Activated T-cell treated with anti-CD3 and anti-CD28 coated beads for 1 hour (primary cell): ENCODE data around the gene MYBBP1A.

Source experiments
- DNase-seq: peaks from one replicate; pipeline ENCODE4 v3.0.0-alpha.2; 2020; ENCODE audit warnings: low read depth

The MYBBP1A gene

DNA sequence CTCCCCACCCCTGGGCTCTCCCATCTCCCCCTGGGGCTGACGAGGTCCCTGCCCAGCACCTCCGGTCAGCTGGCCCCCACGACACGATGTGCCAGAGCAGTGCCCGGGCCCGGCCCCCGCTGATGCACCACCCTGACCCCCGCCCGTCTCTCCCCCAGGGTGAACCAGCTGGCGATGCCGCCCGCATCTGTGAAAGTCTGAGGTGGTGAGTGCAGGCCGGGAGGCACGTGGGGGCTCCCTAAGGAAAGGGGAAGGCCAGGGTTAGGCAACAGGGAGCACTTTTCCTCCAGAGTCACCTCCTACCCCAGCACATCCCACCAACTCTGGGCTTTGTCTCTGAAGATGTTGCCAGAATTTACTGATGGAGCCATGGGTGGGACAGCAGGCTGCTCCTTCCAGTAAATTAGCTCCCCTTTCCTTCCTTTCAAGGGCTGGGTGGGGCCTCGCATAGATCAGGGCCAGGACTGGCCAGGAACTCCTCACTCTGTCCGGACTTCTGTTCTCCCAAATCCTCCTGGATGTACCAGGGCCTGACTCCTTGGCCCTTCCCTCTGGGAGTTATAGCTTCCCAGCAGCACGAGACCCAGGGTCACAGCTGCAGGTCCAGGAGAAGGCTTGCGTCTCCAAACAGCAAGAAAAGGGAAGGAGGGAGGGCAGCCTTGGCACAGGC is 18.3 kb downstream of the MYBBP1A start:
- DNase-seq, result no peak

DNA sequence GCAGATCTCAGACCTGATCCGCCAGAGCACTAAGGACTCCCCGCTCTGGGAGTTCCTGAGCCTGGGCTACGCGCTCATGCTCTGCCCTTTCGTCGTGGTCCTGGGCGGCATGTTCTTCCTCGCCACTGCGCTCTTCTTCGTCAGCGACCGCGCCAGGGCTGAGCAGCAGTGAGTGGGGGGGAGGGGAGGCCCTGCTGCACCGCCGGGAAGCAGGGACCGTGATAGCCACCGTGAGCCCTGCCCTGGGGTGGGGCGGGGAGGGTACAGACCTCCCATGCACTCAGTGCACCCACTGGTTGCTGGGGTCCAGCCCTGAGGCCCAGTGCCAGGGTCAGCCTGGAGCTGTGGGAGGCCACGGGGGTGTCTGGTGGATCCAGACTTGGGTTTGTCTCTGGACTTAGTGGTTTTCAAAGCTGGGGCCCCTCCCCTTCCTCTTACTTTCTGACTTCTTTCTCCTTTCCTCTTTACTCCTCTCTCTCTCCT is 18.9 kb downstream of the MYBBP1A start:
- no peak for DNase-seq

DNA sequence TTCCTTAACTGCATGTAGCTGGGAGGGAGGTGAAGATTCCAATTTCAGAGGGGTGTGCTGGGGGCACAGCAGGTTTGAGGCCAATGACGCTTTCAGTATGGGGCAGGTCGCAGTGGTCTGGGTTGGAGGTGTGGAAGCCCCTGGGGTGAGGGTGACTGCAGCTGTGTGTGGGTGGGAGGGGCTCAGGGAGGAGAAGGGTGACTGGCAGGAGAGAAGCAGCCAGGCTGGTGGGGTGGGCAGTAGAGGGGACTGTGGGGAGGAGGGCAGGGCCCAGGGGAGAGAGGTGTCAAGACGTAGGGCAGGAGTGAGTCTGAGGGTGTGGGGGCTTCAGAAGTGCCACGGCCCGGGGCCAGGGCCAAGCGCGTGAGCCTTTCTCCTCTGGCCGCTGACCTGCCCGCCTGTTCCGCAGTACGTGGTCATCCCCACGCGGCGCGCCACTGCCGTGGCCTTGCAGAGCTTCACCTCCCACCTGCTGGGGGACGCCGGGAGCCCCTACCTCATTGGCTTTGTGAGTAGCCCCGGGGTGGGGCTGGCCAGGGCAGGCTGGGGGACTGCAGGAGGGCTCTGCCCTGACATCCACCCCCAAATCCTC is 19.4 kb downstream of the MYBBP1A start:
- DNase-seq, result no peak

DNA sequence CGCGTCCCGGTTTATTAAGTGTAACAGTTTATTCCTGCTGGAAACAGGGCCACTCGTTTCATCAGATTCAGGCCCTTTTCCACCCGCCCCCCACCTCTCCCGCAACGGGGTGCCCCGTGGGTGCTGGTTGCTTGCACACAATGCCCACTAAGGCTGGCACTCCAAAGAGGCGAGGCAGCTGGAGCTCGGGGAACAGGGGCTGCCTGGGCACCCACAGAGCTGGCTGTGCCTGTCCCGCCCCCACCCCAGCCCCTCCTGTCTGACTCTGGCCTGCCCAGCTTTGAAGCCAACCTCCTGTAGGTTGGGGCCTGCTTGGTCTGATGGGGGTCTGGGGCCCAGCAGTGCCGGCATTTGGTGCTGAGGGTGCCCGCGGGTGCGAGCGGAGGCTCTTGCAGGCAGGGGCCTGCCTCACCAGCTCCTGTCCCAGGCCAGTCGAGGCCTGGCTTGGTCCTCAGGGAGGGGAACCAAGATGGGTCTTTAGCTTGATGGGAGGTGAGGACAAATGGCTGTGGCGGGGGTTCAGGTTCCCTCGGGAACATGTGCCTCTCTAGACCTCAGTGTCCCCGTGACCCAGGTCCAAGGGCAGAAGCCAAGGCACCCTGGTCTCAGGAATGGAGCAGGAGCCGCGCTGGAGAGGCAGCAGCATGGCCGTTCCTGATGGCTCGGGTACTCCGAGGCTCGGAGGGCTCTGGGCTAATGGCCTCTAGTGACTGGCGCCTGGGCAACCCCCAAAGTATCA is 20.1 kb downstream of the MYBBP1A start:
- no peak for DNase-seq

DNA sequence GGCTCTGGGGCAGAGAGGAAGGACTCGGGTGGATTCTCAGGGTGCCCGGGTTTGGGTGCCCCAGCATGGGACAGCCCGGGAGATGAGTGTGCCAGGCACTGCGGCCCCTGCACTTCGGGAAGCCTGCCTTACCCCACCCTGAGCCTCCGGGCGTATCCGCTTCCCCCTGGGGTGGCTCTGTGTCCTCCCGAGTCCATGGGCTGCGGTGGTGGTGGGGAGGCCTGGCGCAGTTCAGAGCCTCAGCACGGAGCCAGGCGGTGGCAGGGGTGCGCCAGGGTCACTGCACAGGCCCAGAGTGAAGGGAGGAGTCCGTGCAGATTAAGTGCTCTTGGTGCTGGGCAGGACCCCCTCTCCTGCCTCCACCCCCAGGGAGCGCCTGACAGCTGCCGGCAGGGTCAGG is 20.7 kb downstream of the MYBBP1A start:
- no peak for DNase-seq

DNA sequence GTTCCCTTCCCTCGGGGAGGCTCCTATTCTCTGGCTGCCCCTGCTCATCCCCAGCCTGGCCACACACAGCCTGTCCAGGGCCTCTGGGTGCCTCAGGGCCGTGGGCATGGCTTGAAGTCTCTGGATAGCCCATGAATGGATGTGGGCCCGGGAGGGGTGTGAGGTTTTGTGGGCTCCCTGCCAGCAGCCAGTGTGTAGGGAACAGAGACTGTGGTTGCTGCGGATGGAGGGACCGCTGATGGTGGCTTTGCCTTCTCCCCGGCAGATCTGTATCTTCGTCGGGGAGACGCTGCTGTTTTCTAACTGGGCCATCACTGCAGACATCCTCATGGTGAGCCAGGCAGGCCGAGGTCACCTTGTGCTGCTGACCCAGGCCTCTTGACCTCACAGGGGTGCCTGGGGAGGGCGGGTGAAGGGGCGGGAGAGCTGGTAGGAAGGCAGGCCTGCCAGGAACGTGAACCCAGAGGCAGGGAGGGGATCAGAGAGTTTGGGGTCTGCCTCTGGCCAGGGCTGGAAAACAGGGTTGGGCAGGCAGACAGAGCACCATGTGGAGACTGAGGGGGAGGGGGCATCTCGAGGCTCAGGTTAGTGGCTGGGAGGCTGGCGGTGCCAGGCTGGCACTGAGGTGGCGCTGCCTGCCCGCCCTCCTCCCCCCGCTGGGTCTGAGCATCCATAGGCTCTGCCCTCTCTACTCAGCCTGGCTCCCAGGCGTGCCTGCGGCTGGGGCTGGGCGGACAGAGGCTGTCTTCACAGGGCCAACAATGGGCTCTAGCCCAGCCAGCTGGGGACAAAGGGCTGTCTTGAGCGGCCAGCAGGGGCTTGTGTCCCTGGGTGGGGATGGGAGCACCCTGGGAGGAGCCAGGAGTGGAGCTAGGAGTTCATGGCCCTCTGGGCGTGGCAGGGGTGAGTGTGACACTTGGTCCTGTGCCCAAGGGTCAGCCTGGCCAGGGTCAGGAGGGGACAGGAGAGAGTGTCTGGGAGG is 21.4 kb downstream of the MYBBP1A start:
- no peak for DNase-seq

DNA sequence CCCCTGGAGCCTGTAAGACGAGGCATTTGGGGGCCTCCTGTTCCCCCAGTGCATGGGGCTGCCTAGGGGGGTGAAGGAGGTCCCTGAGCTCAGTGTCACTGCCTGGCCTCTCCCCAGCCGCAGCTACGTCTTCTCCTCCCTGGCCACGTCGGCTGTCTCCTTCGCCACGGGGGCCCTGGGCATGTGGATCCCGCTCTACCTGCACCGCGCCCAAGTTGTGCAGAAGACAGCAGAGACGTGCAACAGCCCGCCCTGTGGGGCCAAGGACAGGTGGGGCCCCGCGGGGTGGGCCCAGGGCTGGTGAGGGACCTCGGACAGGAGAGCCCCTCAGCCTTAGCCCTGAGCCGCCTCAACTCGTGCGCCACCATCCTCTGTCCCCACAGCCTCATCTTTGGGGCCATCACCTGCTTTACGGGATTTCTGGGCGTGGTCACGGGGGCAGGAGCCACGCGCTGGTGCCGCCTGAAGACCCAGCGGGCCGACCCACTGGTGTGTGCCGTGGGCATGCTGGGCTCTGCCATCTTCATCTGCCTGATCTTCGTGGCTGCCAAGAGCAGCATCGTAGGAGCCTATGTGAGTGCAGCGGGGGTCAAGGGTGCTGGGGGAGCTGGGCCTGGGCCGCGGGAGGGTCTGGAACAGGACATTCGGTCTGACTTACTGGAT is 22.2 kb downstream of the MYBBP1A start:
- DNase-seq, result no peak

DNA sequence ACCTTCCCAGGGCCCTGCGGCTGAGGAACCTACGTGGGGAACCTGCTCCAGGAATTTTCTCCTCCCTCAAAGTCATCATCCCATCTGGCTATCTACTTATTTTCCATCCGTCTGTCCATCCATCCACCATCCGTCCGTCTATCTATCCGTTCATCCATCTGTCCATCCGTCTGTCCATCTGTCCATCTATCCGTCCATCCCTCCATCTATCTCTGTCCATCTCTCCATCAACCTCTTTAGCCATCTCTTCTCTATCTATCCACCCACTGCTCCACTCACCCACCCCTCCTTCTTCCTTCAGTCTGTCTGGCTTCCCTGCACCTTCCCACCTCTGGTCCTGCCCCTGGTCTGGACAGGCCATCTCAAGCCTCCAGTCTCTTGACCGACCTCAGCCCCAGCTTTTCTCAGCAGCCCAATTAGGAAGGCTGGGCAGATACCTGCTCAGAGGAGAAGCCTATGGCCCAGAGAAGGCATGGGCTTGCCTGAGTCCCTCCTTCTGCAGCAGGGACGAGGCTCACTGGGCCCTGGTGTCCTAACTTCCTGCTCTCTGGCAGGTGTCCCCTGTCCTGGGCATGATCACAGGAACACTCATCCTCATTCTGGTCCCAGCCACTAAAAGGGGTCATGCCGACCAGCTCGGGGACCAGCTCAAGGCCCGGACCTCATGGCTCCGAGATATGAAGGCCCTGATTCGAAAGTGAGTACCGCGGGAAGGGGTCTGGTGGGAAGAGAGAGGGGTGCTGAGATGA is 23.0 kb downstream of the MYBBP1A start:
- DNase-seq, result no peak

DNA sequence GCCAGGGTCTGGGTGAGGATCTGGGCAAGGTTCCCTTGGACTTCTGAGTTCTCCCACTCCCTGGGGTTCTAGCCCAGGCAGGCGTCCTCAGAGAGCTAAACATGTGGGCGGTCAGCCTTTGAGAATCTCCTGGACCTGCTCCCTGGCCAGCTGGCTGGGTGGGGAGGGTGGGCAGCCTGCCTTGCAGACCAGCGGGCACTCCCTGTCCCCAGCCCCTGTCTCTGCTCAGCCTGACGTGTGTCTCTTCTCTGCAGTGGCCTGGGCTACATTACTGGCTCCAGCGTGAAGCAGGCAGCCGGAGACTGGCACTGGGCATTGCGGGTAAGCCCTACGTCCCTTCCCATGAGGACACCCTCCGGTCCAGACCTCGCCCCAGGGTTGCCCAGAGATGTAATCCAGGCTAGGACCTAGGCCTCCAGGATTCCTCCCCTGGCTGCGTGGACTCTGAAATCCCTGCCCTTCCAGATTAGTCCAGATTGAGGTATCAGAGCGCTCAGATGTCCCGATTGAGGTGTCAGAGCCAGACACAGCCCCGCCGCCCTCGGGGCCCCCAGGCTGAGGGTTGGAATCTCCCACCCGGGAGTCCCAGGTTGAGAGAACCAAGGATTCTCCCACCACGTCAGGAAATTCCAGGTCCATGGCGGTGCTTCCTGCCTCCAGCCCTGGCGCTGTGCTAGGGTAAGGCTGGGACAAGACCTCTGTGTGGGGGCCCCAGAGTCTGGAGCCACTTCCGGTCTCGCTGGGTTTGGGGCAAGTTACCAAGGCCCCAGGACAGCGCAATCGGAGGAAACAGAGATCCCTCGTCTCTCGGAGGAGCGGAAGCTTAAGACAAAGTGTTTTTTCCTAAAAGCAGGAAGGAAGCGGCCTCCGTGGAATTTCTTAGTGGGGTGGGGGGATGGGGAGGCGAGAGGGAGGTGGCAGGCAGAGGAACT is 24.1 kb downstream of the MYBBP1A start:
- DNase-seq, result no peak

DNA sequence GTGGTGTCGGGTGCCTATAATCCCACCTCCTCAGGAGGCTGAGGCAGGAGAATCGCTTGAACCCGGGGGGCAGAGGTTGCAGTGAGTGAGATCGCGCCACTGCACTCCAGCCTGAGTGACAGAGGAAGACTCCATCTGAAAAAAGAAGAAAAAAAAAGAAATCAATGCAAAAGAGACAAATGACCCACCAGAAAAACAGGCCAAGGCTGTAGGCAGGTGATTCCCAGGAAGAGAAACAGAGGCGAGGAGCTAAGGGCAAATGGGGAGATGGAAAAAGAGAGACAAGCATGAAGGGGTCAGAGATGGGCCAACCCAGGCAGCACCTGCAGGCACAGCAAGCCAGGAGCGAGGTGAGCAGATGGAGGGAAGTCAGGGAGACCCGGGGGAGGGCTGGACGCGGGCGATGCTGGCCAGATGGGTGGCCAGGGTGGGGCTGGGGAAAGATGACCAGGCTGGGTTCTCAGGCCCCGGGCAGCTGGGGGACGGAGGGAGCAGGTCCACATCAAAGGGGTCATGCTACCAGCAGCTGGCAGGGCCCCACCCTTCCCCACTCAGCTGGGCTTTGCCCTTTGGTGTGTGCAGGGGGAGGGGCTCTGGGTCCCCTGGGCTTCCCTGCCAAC is 25.5 kb downstream of the MYBBP1A start:
- no peak for DNase-seq

DNA sequence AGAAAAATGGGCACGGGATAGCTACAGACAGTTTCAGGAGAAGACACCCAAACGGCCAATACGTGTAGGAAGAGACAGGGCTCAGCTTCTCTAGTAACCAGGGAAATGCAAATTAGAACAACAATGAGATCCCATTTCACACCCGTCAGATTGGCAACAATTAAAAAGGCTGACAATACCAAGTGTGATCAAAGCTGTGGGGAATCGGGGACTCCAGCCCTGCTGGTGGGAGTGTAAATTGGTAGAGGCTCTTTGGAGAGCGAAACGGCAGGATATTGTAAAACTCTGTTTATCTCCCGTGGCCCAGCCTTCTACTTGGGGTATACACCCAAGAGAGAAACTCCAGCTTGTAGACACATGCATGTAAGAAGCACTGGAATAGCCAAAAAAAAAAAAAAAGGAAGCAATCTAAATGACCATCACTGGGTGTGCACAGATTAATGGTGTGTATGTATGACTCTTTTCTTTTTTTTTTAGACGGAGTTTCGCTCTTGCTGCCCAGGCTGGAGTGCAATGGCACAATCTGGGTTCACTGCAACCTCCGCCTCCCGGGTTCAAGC is 27.5 kb downstream of the MYBBP1A start:
- no peak for DNase-seq

DNA sequence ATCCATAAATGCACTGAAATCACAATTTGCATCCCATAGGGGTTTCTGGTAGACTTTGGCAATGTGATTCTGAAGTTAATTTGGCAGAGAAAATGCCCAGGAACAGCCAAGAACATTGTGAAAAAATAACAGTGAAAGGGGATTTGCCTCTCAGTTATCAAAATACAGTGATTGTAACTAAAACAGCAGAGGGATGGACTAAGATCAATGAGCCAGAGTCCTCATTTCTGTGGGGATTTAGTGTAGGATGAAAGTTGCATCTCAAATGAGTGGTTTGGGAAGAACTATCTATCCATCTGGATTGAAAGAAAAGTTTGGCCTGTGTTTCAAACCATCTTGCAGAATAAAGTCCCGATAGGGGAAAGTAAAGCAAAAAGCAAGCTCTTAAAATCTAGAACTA is 28.1 kb downstream of the MYBBP1A start:
- DNase-seq, result no peak

DNA sequence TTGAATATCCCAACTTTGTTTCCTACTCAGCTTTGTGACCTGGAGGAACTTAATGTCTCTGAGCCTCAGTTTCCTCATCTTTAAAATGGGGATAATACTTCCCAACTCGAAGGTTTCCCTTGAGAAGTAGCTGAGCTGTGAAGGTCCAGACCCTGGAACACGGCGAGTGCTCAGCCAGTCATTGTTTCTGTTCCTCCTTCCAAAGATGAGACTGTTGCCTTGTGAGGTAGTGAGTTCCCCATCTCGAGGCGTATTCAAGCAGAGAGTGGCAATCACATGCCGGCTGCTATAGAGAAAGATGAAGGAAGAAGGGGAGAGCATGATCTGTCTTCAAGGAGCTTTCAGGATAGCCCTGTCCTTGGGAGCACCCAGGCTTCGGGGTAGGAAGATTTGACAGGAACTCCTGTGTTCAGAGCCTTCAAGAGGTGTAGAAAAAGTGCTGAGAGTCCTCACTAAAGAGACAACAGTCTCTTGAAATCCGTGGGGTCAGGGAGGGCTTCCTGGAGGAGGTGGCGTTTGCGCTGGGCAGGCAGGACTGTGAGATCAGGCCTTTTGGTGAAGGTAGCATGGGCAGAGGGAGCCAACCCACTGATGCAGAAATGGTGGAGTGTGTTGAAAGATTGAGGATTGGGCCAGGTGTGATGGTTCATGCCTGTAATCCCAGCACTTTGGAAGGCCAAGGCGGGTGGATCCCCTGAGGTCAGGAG is 29.3 kb downstream of the MYBBP1A start:
- DNase-seq, result no peak

DNA sequence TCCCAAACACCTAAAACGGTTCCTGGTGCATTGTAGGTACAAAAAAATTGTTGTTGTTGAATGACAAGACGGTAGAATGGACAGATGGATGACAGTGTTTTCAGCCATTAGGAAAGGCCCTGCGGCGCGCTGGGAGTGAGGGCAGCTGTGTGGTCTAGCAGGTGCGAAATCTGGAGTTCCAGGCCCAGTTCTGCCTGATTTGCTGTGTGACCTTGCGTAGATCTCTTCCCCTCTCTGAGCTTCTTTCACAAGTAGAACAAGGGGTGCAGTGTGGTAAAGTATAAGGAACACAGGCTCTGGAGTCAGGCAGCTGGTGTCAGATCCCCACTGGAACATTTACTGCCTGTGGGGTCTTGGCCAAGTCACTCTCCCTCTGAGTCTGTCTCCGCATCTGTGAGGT is 31.2 kb downstream of the MYBBP1A start:
- no peak for DNase-seq

DNA sequence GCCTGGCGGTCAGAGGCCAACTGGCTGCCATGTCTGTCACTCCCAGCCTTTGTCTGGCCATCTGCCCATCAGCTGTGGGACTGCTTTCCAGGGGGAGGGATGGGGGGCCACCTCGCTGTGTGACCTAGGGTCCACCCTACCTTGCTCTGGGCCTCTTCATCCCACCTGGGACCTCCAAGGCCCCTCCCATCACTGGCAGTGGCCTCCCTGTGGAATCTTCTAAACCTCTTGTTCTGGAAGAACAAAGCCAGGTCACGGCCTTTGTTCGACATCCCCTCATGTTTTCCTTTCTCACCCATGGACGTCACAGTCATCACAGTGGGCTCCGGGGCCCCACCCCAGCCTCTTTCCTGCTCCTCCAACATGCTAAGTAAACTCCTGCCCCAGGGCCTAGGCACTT is 32.5 kb downstream of the MYBBP1A start:
- DNase-seq, result no peak

DNA sequence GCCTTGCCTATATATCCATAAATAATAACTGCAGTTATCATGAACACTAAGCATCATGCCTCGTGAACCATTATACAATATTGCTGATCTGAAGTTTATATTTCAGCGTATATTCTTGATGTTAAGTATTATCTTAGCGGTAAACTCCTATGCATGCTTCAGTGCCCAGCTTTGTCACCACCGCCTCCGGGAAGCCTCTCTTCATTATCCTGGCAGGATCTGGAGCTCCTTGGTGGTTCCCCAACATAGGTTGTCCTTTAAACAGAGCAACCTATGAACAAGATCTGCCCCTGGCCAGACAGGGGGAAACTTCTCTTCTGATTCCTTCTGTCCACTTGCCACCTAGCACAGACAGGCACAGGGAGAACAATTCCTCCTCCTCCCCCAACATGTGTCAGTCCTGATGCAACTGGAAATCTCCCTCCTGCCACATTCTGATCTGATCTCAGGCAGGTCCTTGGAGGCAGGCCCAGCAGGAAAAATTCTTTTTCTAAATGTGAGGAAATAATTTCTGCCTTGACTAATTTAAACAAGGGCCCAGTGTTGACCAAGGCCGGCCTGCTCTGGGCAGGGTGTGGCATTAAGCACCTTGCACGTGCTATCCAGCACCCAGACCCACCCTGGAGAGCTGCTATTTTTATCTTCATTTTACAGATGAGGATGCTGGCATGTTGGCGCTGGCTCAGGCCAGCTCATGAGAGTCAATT is 34.1 kb downstream of the MYBBP1A start:
- no peak for DNase-seq

DNA sequence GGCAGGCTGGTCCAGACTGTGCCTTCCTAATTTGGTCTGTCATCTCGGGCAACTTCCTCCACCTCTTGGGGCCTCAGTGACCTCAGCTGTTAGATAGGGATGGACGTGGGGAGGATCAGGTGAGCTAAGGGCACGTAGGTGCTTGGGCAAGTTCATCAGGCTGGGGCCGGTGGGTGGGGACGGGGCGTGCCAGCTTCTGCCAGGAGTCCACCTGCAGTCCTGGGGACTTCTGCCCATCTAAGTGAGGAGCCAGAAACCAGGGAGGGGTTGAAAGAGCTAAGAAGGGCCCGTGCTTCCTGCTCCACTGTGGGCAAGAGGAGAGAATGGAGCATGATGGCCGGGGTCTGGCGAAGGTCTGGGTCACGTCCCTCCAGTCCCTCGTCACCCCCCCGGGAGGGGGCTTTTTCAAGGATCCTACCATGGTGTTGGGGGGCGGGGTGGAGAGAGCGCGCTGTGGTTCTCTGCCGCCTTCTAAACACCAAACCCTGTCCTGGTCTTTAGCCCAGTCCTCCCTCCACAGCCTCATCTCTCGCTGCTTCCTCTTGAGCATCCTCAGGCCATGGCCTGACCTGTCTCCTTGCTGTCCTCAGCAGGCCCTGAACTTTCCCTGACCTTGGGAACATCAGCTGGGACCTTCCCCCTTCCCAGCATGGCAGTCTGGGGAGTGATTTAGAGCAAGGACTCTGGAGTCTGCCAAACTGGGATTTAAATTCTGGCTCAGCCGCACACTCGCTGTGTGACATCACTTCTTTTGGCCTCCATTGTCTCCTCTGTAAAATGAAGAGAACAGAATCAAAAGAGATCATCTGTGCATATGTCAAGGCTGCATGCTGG is 34.9 kb downstream of the MYBBP1A start:
- DNase-seq, result no peak
